GM21786 (cell line): ENCODE data around the gene IPO9.
"Not testable (repeated sequence)": the region's sequence is repeated elsewhere in the genome, so short reads cannot be mapped to it uniquely, and the experiment has no call there.

Experiments
- ATAC-seq: cut with Tn5 transposase; IDR thresholded peaks from one replicate; pipeline ENCODE4 v1.9.1; 2021; ENCODE audit not compliant: unreplicated experiment

IPO9 gene

GRCh38 chr1:201808633-201808990, 20.3 kb upstream of the IPO9 start:
- no peak for ATAC-seq

GRCh38 chr1:201809876-201810275, 19.1 kb upstream of the IPO9 start:
- no peak for ATAC-seq

- ATAC-seq = no peak
Measured at GRCh38 chr1:201810466-201811216, 18.3 kb upstream of the IPO9 start.

GRCh38 chr1:201813226-201813625, 15.7 kb upstream of the IPO9 start:
- ATAC-seq = no peak

GRCh38 chr1:201816309-201816854, 12.6 kb upstream of the IPO9 start:
- no peak for ATAC-seq

GRCh38 chr1:201818971-201819750, 9.8 kb upstream of the IPO9 start:
- no peak for ATAC-seq

GRCh38 chr1:201820413-201820812, 8.5 kb upstream of the IPO9 start:
- ATAC-seq = no peak

- no peak for ATAC-seq
Measured at GRCh38 chr1:201825245-201825644, 3.7 kb upstream of the IPO9 start.

GRCh38 chr1:201826830-201827229, 2.1 kb upstream of the IPO9 start:
- no peak for ATAC-seq

- ATAC-seq = no peak
Measured at GRCh38 chr1:201827321-201828216, 1.4 kb upstream of the IPO9 start.

GRCh38 chr1:201828217-201828819, 639 bp upstream of the IPO9 start:
- ATAC-seq = no peak

GRCh38 chr1:201831371-201831770, 2.4 kb downstream of the IPO9 start:
- ATAC-seq = no peak

- ATAC-seq = no peak
Measured at GRCh38 chr1:201834621-201835020, 5.7 kb downstream of the IPO9 start.

- no peak for ATAC-seq
Measured at GRCh38 chr1:201838381-201838780, 9.4 kb downstream of the IPO9 start.

- ATAC-seq = not testable (repeated sequence)
Measured at GRCh38 chr1:201839089-201839488, 10.1 kb downstream of the IPO9 start.

GRCh38 chr1:201840055-201840454, 11.1 kb downstream of the IPO9 start:
- no peak for ATAC-seq

GRCh38 chr1:201840490-201840889, 11.5 kb downstream of the IPO9 start:
- ATAC-seq = no peak

GRCh38 chr1:201841265-201841912, 12.4 kb downstream of the IPO9 start:
- no peak for ATAC-seq

- no peak for ATAC-seq
Measured at GRCh38 chr1:201842472-201843027, 13.6 kb downstream of the IPO9 start.
